Smooth muscle cell (in vitro differentiated cells): ENCODE measurements around the gene DPYSL5. TPM values are rescaled to one million over a fixed set of nuclear protein-coding genes. Genes with fewer than 3 reads are reported as not detected.

Experiments
- DNase-seq: peaks from one replicate; lab custom pipeline; 2025; ENCODE audit not compliant: unreplicated experiment; lab: John Stamatoyannopoulos, UW
- H2AFZ ChIP-seq: fragments of 200-600 bp; sonication (generic); 2 replicates; pipeline ENCODE4 v1.6.0; 2016; ENCODE audit warnings: antibody characterized with exemption, low read depth, mild to moderate bottlenecking
- H3F3A ChIP-seq: fragments of 200-600 bp; sonication (generic); 2 replicates; pipeline ENCODE4 v1.6.0; 2017; ENCODE audit warnings: antibody characterized with exemption, low read depth
- H3K27ac ChIP-seq: fragments of 200-600 bp; sonication (generic); 2 replicates; pipeline ENCODE4 v1.5.1; 2016; ENCODE audit warnings: low read depth, mild to moderate bottlenecking
- H3K27me3 ChIP-seq: fragments of 200-600 bp; sonication (generic); 2 replicates; pipeline ENCODE4 v1.6.1; 2016; ENCODE audit warnings: low read depth, mild to moderate bottlenecking
- H3K36me3 ChIP-seq: fragments of 200-600 bp; sonication (generic); 2 replicates; pipeline ENCODE4 v1.5.1; 2016; ENCODE audit warnings: low read depth
- H3K4me1 ChIP-seq: fragments of 200-600 bp; sonication (generic); 2 replicates; pipeline ENCODE4 v1.5.1; 2016; ENCODE audit warnings: low read depth
- H3K4me2 ChIP-seq: fragments of 200-600 bp; sonication (generic); 2 replicates; pipeline ENCODE4 v1.6.0; 2016; ENCODE audit warnings: mild to moderate bottlenecking
- H3K4me3 ChIP-seq: fragments of 200-600 bp; sonication (generic); 2 replicates; pipeline ENCODE4 v1.5.1; 2016; ENCODE audit warnings: mild to moderate bottlenecking
- H3K79me2 ChIP-seq: fragments of 200-600 bp; sonication (generic); 2 replicates; pipeline ENCODE4 v1.6.0; 2016; ENCODE audit warnings: low read depth, mild to moderate bottlenecking
- H3K9ac ChIP-seq: fragments of 200-600 bp; sonication (generic); 2 replicates; pipeline ENCODE4 v1.6.0; 2016; ENCODE audit warnings: low read depth
- H3K9me3 ChIP-seq: fragments of 200-600 bp; sonication (generic); replicated peaks from 2 replicates; pipeline ENCODE4 v1.5.1; 2016; ENCODE audit warnings: low read depth
- H4K20me1 ChIP-seq: fragments of 200-600 bp; sonication (generic); 2 replicates; pipeline ENCODE4 v1.6.0; 2016; ENCODE audit warnings: low read depth
- CTCF ChIP-seq: fragments of 200-600 bp; sonication (generic); IDR thresholded peaks from 2 replicates; pipeline ENCODE4 v1.5.1; 2017; ENCODE audit warnings: borderline replicate concordance, mild to moderate bottlenecking, antibody characterized with exemption; ENCODE audit not compliant: insufficient read depth, poor library complexity, severe bottlenecking
- WGBS: methylation state at CpG from one replicate; pipeline ENCODE4 v1.1.7; 2016; ENCODE audit warnings: low lambda C conversion rate; 5-methylcytosine and 5-hydroxymethylcytosine counted together
- polyA plus RNA-seq: library from polyadenylated mRNA; unstranded; fragments of >200 nt; fragmentation: Nextera tagmentation; extraction: Ambion mirVana; gene quantifications from 2 replicates; pipeline ENCODE4 v1.2.1, GENCODE V29; 2016
- total RNA-seq: library from RNA; depleted of rRNA; stranded (reverse); fragments of >200 nt; gene quantifications from 2 replicates; pipeline ENCODE4 v1.2.3, GENCODE V29; 2014

The DPYSL5 gene
- total and polyA plus RNA-seq, 2 experiments from 2014 or later: 0.40 TPM; not detected in 1

- no peak for DNase-seq
- WGBS: 76% methylated on average over 2 of the region's 2 CpGs
- Histone ChIP-seq H3K36me3 (no peaks in the 10 kb centered on the region), H3K27me3 (peaks cover 63% of the 10 kb centered on the region), H3K4me3 (no peak overlapping the region), H3F3A (no peaks in the 10 kb centered on the region), H3K4me1 (no peaks in the 10 kb centered on the region), H2AFZ (no peak overlapping the region), H3K27ac (no peak overlapping the region), H3K9ac (no peak overlapping the region), H3K79me2 (no peaks in the 10 kb centered on the region), H3K9me3 (no peaks in the 10 kb centered on the region), H4K20me1 (no peaks in the 10 kb centered on the region), H3K4me2 (no peak overlapping the region)
- TF ChIP-seq CTCF: no peak
Observed at GRCh38 chr2:26864226-26864625, 16.3 kb downstream of the DPYSL5 start.

- H3K4me1 ChIP-seq: no peaks in the 10 kb centered on the region
- peaks cover 59% of the 10 kb centered on the region for H3K27me3 ChIP-seq
- no peak overlapping the region for H3K4me2 ChIP-seq
- TF ChIP-seq CTCF: no peak
- H3K27ac ChIP-seq: no peak overlapping the region
- no peaks in the 10 kb centered on the region for H3F3A ChIP-seq
- WGBS: 93% methylated on average over 7 of the region's 7 CpGs
- H3K9me3 ChIP-seq: no peaks in the 10 kb centered on the region
- H3K79me2 ChIP-seq: no peaks in the 10 kb centered on the region
- no peak overlapping the region for H3K9ac ChIP-seq
- no peaks in the 10 kb centered on the region for H4K20me1 ChIP-seq
- no peak overlapping the region for H2AFZ ChIP-seq
- H3K4me3 ChIP-seq: no peak overlapping the region
- no peak for DNase-seq
- H3K36me3 ChIP-seq: no peaks in the 10 kb centered on the region
Observed at GRCh38 chr2:26864646-26865045, 16.7 kb downstream of the DPYSL5 start.

GRCh38 chr2:26870585-26871095 lies 22.7 kb downstream of the DPYSL5 start:
- Histone ChIP-seq H3K9me3 (no peaks in the 10 kb centered on the region), H3F3A (no peaks in the 10 kb centered on the region), H3K4me1 (no peaks in the 10 kb centered on the region), H3K27me3 (peaks cover 25% of the 10 kb centered on the region), H3K79me2 (no peaks in the 10 kb centered on the region), H3K4me3 (no peak overlapping the region), H2AFZ (no peak overlapping the region), H3K9ac (no peak overlapping the region), H3K4me2 (no peak overlapping the region), H3K36me3 (no peaks in the 10 kb centered on the region), H3K27ac (no peak overlapping the region), H4K20me1 (no peaks in the 10 kb centered on the region)
- WGBS: 90% methylated on average over 4 of the region's 4 CpGs
- no peak for DNase-seq
- TF ChIP-seq CTCF: no peak

GRCh38 chr2:26873286-26873983 lies 25.5 kb downstream of the DPYSL5 start:
- Histone ChIP-seq H3K27me3 (peaks cover 11% of the 10 kb centered on the region), H3K4me3 (no peak overlapping the region), H3K4me1 (no peaks in the 10 kb centered on the region), H3F3A (no peaks in the 10 kb centered on the region), H4K20me1 (no peaks in the 10 kb centered on the region), H3K9me3 (no peaks in the 10 kb centered on the region), H2AFZ (no peak overlapping the region), H3K79me2 (no peaks in the 10 kb centered on the region), H3K4me2 (no peak overlapping the region), H3K9ac (no peak overlapping the region), H3K36me3 (no peaks in the 10 kb centered on the region), H3K27ac (no peak overlapping the region)
- no peak for DNase-seq
- TF ChIP-seq CTCF: no peak
- 60% methylated on average over 6 of the region's 6 CpGs for WGBS
